H9 (cell line): ENCODE measurements around the gene FANCI. TPM values are rescaled to one million over a fixed set of nuclear protein-coding genes. Genes with fewer than 3 reads are reported as not detected.

Experiments
- DNase-seq: peaks from one replicate; pipeline ENCODE4 v3.0.0-alpha.2; 2017
- H2AFZ ChIP-seq: one replicate; pipeline ENCODE4 v1.6.1; 2013; ENCODE audit warnings: mild to moderate bottlenecking, low read length, control low read depth, moderate library complexity
- H2AK5ac ChIP-seq: 2 replicates; pipeline ENCODE4 v1.6.1; 2013; ENCODE audit warnings: low read length, control low read depth, mixed read lengths; ENCODE audit not compliant: insufficient read length
- H2BK120ac ChIP-seq: one replicate; pipeline ENCODE4 v1.6.1; 2013; ENCODE audit warnings: low read depth, mild to moderate bottlenecking, low read length, control low read depth, inconsistent platforms; ENCODE audit not compliant: poor library complexity, severe bottlenecking
- H2BK12ac ChIP-seq: 2 replicates; pipeline ENCODE4 v1.6.1; 2013; ENCODE audit warnings: low read length, control low read depth, mixed read lengths, low read depth; ENCODE audit not compliant: insufficient read length
- H2BK15ac ChIP-seq: 2 replicates; pipeline ENCODE4 v1.6.1; 2013; ENCODE audit warnings: low read depth, low read length, control low read depth
- H2BK20ac ChIP-seq: one replicate; pipeline ENCODE4 v1.6.1; 2013; ENCODE audit warnings: low read depth, mild to moderate bottlenecking, low read length, control low read depth, inconsistent platforms; ENCODE audit not compliant: poor library complexity, severe bottlenecking
- H2BK5ac ChIP-seq: 2 replicates; pipeline ENCODE4 v1.6.1; 2013; ENCODE audit warnings: low read length, control low read depth, mixed read lengths; ENCODE audit not compliant: insufficient read length
- H3K14ac ChIP-seq: 2 replicates; pipeline ENCODE4 v1.6.1; 2013; ENCODE audit warnings: low read length, control low read depth; ENCODE audit not compliant: insufficient read depth
- H3K18ac ChIP-seq: 2 replicates; pipeline ENCODE4 v1.6.1; 2013; ENCODE audit warnings: low read depth, mild to moderate bottlenecking, mixed read lengths, low read length, control low read depth; ENCODE audit not compliant: insufficient read length
- H3K23ac ChIP-seq: 2 replicates; pipeline ENCODE4 v1.6.1; 2013; ENCODE audit warnings: low read length, control low read depth, mixed read lengths, low read depth; ENCODE audit not compliant: insufficient read length
- H3K23me2 ChIP-seq: 2 replicates; pipeline ENCODE4 v1.6.1; 2013; ENCODE audit warnings: low read depth, mild to moderate bottlenecking, mixed read lengths, low read length, control low read depth; ENCODE audit not compliant: insufficient read length, poor library complexity, severe bottlenecking
- H3K27ac ChIP-seq: 2 replicates; pipeline ENCODE4 v1.5.1; 2013; ENCODE audit warnings: low read length, control low read depth, mixed read lengths, low read depth; ENCODE audit not compliant: insufficient read length
- H3K27me3 ChIP-seq: 2 replicates; pipeline ENCODE4 v1.6.1; 2013; ENCODE audit warnings: low read length, control low read depth, inconsistent platforms; ENCODE audit not compliant: insufficient read depth
- H3K4ac ChIP-seq: 2 replicates; pipeline ENCODE4 v1.6.1; 2013; ENCODE audit warnings: low read depth, mild to moderate bottlenecking, control low read depth, inconsistent platforms, low read length, moderate library complexity
- H3K4me1 ChIP-seq: 2 replicates; pipeline ENCODE4 v1.6.1; 2013; ENCODE audit warnings: low read length, control low read depth, inconsistent platforms; ENCODE audit not compliant: insufficient read depth
- H3K4me2 ChIP-seq: 2 replicates; pipeline ENCODE4 v1.6.1; 2013; ENCODE audit warnings: low read length, control low read depth, mixed read lengths; ENCODE audit not compliant: insufficient read length, insufficient read depth
- H3K56ac ChIP-seq: 2 replicates; pipeline ENCODE4 v1.6.1; 2013; ENCODE audit warnings: low read depth, mild to moderate bottlenecking, mixed read lengths, low read length, control low read depth; ENCODE audit not compliant: insufficient read length
- H3K79me1 ChIP-seq: 2 replicates; pipeline ENCODE4 v1.6.1; 2013; ENCODE audit warnings: low read depth, mild to moderate bottlenecking, moderate library complexity, low read length, control low read depth, inconsistent platforms; ENCODE audit not compliant: insufficient read depth, poor library complexity, severe bottlenecking
- H3K79me2 ChIP-seq: 2 replicates; pipeline ENCODE4 v1.6.1; 2013; ENCODE audit warnings: low read length, control low read depth, inconsistent platforms; ENCODE audit not compliant: insufficient read depth
- H3K9ac ChIP-seq: 2 replicates; pipeline ENCODE4 v1.6.1; 2013; ENCODE audit warnings: low read length, control low read depth, mixed read lengths; ENCODE audit not compliant: insufficient read length; ENCODE audit errors: extremely low read depth
- H3K9me3 ChIP-seq: one replicate; pipeline ENCODE4 v1.6.1; 2013; ENCODE audit warnings: low read depth, low read length, inconsistent platforms; ENCODE audit not compliant: control insufficient read depth
- H3T11ph ChIP-seq: one replicate; pipeline ENCODE4 v1.6.1; 2013; ENCODE audit warnings: mild to moderate bottlenecking, low read length, control low read depth, inconsistent platforms
- H4K20me1 ChIP-seq: one replicate; pipeline ENCODE4 v1.6.1; 2013; ENCODE audit not compliant: control insufficient read depth, insufficient read length, insufficient read depth
- H4K5ac ChIP-seq: 2 replicates; pipeline ENCODE4 v1.6.1; 2013; ENCODE audit warnings: low read depth, mild to moderate bottlenecking, mixed read lengths, low read length, control low read depth; ENCODE audit not compliant: insufficient read length
- H4K8ac ChIP-seq: replicated peaks from 2 replicates; pipeline ENCODE4 v1.6.1; 2013; ENCODE audit warnings: low read length, control low read depth, mixed read lengths, low read depth; ENCODE audit not compliant: insufficient read length
- H4K91ac ChIP-seq: 2 replicates; pipeline ENCODE4 v1.6.1; 2013; ENCODE audit warnings: low read depth, mild to moderate bottlenecking, moderate library complexity, mixed read lengths, low read length, control low read depth; ENCODE audit not compliant: insufficient read length
- H3K27ac Mint-ChIP-seq, 3 experiments: 2 replicates in 2 of 3; 3 replicates in 1 of 3; pipeline ENCODE4 v1.8.0; 2020 to 2021; ENCODE audit warnings: mixed read lengths in 3 of 3, mild to moderate bottlenecking in 1 of 3, moderate library complexity in 1 of 3
- H3K27me3 Mint-ChIP-seq: 2 replicates; pipeline ENCODE4 v1.8.0; 2021; ENCODE audit warnings: low read depth, mild to moderate bottlenecking, moderate library complexity, mixed read lengths
- H3K36me3 Mint-ChIP-seq, 3 experiments: 2 replicates in 2 of 3; 3 replicates in 1 of 3; pipeline ENCODE4 v1.8.0; 2020 to 2021; ENCODE audit warnings: low read depth in 3 of 3, mixed read lengths in 3 of 3; ENCODE audit not compliant: insufficient read depth in 1 of 3
- H3K4me1 Mint-ChIP-seq, 2 experiments: 2 replicates each; pipeline ENCODE4 v1.8.0; 2020; ENCODE audit warnings: mixed read lengths in 2 of 2
- H3K4me3 Mint-ChIP-seq, 2 experiments: 2 replicates in 1 of 2; 3 replicates in 1 of 2; pipeline ENCODE4 v1.8.0; 2020 to 2021; ENCODE audit warnings: mild to moderate bottlenecking in 2 of 2, mixed read lengths in 2 of 2, moderate library complexity in 1 of 2
- H3K9me3 Mint-ChIP-seq, 2 experiments: 2 replicates in 1 of 2; 3 replicates in 1 of 2; pipeline ENCODE4 v1.8.0; 2020; ENCODE audit warnings: mild to moderate bottlenecking in 2 of 2, mixed read lengths in 2 of 2, moderate library complexity in 1 of 2
- WGBS: extraction: QIAGEN DNeasy Blood & Tissue Kit; methylation state at CpG from one replicate; pipeline ENCODE4 v1.1.7; 2013; ENCODE audit warnings: missing lambda C conversion rate, low lambda C conversion rate, mixed read lengths; ENCODE audit not compliant: insufficient read length; ENCODE audit errors: extremely low coverage; 5-methylcytosine and 5-hydroxymethylcytosine counted together
- total RNA-seq: library from RNA; stranded (reverse); gene quantifications from 2 replicates; pipeline ENCODE4 v1.2.1, GENCODE V29; 2021
- TF ChIP-seq, protein P1 (sequence below): fragments of 200-600 bp; sonication (generic); conservative IDR thresholded peaks from 3 replicates; pipeline ENCODE4 v1.8.0; 2021; ENCODE audit warnings: antibody characterized with exemption, mild to moderate bottlenecking

Gene FANCI
- total RNA-seq, 1 experiment from 2014 or later: 106 TPM

DNA sequence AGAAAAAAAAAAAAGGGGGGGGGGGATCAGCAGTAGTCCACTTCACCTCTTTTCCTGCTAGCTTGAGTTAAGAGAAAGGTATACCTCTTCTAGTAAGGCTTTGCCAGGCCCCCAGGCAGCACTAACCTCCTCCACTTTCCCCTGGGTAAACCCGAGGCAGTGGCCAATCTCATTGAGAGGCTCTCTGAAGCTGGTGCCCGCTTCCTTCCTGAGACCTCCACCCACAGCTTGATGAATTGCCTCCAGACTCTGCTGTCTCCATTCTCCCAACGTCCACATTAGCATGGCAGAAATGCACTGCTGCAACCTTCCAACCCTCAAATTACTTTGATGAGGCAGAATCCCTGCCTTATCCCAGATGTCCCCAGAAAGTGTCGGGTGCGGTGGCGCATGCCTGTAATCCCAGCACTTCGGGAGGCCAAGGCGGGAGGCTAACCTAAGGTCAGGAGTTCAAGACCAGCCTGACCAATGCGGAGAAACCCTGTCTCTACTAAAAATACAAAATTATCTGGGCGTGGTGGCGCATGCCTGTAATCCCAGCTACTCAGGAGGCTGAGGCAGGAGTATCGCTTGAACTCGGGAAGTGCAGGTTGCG is 37.7 kb upstream of the FANCI start:
- H3K27me3 Mint-ChIP-seq: no peaks in the 10 kb centered on the region; the same call in 1 of the 2 replicates
- TF ChIP-seq, protein P1, sequence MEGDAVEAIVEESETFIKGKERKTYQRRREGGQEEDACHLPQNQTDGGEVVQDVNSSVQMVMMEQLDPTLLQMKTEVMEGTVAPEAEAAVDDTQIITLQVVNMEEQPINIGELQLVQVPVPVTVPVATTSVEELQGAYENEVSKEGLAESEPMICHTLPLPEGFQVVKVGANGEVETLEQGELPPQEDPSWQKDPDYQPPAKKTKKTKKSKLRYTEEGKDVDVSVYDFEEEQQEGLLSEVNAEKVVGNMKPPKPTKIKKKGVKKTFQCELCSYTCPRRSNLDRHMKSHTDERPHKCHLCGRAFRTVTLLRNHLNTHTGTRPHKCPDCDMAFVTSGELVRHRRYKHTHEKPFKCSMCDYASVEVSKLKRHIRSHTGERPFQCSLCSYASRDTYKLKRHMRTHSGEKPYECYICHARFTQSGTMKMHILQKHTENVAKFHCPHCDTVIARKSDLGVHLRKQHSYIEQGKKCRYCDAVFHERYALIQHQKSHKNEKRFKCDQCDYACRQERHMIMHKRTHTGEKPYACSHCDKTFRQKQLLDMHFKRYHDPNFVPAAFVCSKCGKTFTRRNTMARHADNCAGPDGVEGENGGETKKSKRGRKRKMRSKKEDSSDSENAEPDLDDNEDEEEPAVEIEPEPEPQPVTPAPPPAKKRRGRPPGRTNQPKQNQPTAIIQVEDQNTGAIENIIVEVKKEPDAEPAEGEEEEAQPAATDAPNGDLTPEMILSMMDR: no peak
- Histone ChIP-seq H3K79me2 (no peaks in the 10 kb centered on the region), H3K9me3 (no peaks in the 10 kb centered on the region), H3K27me3 (no peaks in the 10 kb centered on the region), H4K20me1 (no peaks in the 10 kb centered on the region), H2AK5ac (no peak overlapping the region), H2BK5ac (no peak overlapping the region), H2BK20ac (no peak overlapping the region), H4K8ac (no peak overlapping the region), H4K91ac (no peak overlapping the region), H3K18ac (no peak overlapping the region), H3K79me1 (no peaks in the 10 kb centered on the region), H4K5ac (no peak overlapping the region), H3K14ac (no peak overlapping the region), H3K23ac (no peak overlapping the region), H3K4me2 (no peak overlapping the region), H3K56ac (no peak overlapping the region), H3K23me2 (no peaks in the 10 kb centered on the region), H2BK12ac (no peak overlapping the region), H2BK15ac (no peak overlapping the region), H3K4me1 (no peaks in the 10 kb centered on the region), H3K4ac (no peak overlapping the region), H2BK120ac (no peak overlapping the region), H3K27ac (no peak overlapping the region), H3K9ac (no peak overlapping the region), H2AFZ (no peak overlapping the region), H3T11ph (no peak overlapping the region)
- no peak overlapping the region for H3K27ac Mint-ChIP-seq
- no peak for DNase-seq
- peaks cover 0 to 2% (median 0%) of the 10 kb centered on the region in 3 experiments; a peak in 1 of 7 replicates for H3K36me3 Mint-ChIP-seq
- no CpG with 5 or more reads among the region's 14 CpGs for WGBS
- no peaks in the 10 kb centered on the region for H3K9me3 Mint-ChIP-seq
- no peak overlapping the region for H3K4me3 Mint-ChIP-seq
- H3K4me1 Mint-ChIP-seq: peaks cover 16 to 22% of the 10 kb centered on the region in 2 experiments
